ENCODE data around the gene CYTH2.

- TF ChIP-seq CTCF (IDR thresholded peaks at IDR 0.05 in 2 of 3, conservative IDR thresholded peaks at IDR 0.05 in 1 of 3; ENCODE audit: insufficient read depth in 2 of 3, low read depth in 1 of 3, low read length in 3 of 3) (peak; percentile 88 to 96 (median 89)), ZBTB7A (IDR thresholded peaks at IDR 0.05; ENCODE audit: borderline replicate concordance, control insufficient read depth, low read depth, low read length) (no peak), HNRNPL (IDR thresholded peaks at IDR 0.05; ENCODE audit: low read depth, low read length) (no peak), FOXK2 (conservative IDR thresholded peaks at IDR 0.05 in 1 of 2, IDR thresholded peaks at IDR 0.05 in 1 of 2; ENCODE audit: low read depth in 2 of 2) (no peak), SPI1 (IDR thresholded peaks at IDR 0.05; ENCODE audit: borderline replicate concordance, low read depth, low read length) (no peak), MYC (IDR thresholded peaks at IDR 0.05; ENCODE audit: low read depth, low read length) (no peak), MYC (CRISPR knock-in tag; IDR thresholded peaks at IDR 0.05; ENCODE audit: borderline replicate concordance, low read depth) (no peak)
Measured at GRCh38 chr19:48489608-48490216, 20.5 kb downstream of the CYTH2 start.

Measured in K562 (cell line).